IPS-18c (cell line): ENCODE measurements around the gene PAFAH1B2.

Experiments used
- H3K4me3 ChIP-seq: 2 replicates; pipeline ENCODE4 v1.7.0; 2013; ENCODE audit warnings: low read depth, mild to moderate bottlenecking, low read length, moderate library complexity; ENCODE audit not compliant: insufficient read depth
- H3K9me3 ChIP-seq: one replicate; pipeline ENCODE4 v1.6.1; 2013; ENCODE audit warnings: mild to moderate bottlenecking, low read length, moderate library complexity; ENCODE audit not compliant: control insufficient read depth, insufficient read depth

The PAFAH1B2 gene

GRCh38 chr11:117193130-117194020 lies 49.3 kb downstream of the PAFAH1B2 start:
- Histone ChIP-seq H3K9me3 (no peaks in the 10 kb centered on the region), H3K4me3 (no peak overlapping the region)

GRCh38 chr11:117194267-117194666 lies 50.2 kb downstream of the PAFAH1B2 start:
- Histone ChIP-seq H3K4me3 (no peak overlapping the region), H3K9me3 (no peaks in the 10 kb centered on the region)

GRCh38 chr11:117195258-117195657 lies 51.2 kb downstream of the PAFAH1B2 start:
- H3K4me3 ChIP-seq, result no peak overlapping the region

GRCh38 chr11:117195761-117196160 lies 51.7 kb downstream of the PAFAH1B2 start:
- Histone ChIP-seq H3K4me3 (no peak overlapping the region), H3K9me3 (no peaks in the 10 kb centered on the region)

More at GRCh38 chr11:117195258-117195657, 51.2 kb downstream of the PAFAH1B2 start:
- no peaks in the 10 kb centered on the region for H3K9me3 ChIP-seq

GRCh38 chr11:117197006-117197405 lies 52.9 kb downstream of the PAFAH1B2 start:
- Histone ChIP-seq H3K9me3 (no peaks in the 10 kb centered on the region), H3K4me3 (no peak overlapping the region)

- H3K4me3 ChIP-seq, result no peak overlapping the region
- H3K9me3 ChIP-seq, result no peaks in the 10 kb centered on the region
Measured at GRCh38 chr11:117197516-117198456, 53.7 kb downstream of the PAFAH1B2 start.

GRCh38 chr11:117198613-117199012 lies 54.5 kb downstream of the PAFAH1B2 start:
- no peaks in the 10 kb centered on the region for H3K9me3 ChIP-seq
- peak overlapping the region; percentile 58 for H3K4me3 ChIP-seq

GRCh38 chr11:117199053-117199915 lies 55.2 kb downstream of the PAFAH1B2 start, which contains the start of gene TAGLN:
TSS of gene TAGLN (plus strand) at chr11:117199370. CDS start at chr11:117203014, 3,644 bp downstream.
- H3K9me3 ChIP-seq, result no peaks in the 10 kb centered on the region
- H3K4me3 ChIP-seq, result peak within 1 kb of the TSS; percentile 58

GRCh38 chr11:117199916-117200812 lies 56.1 kb downstream of the PAFAH1B2 start:
- H3K4me3 ChIP-seq, result peak overlapping the region; percentile 58

GRCh38 chr11:117200813-117201657 lies 56.9 kb downstream of the PAFAH1B2 start:
- no peaks in the 10 kb centered on the region for H3K9me3 ChIP-seq
- H3K4me3 ChIP-seq, result peak overlapping the region; percentile 25; the same call in 1 of the 2 replicates

More at GRCh38 chr11:117199916-117200812, 56.1 kb downstream of the PAFAH1B2 start:
- no peaks in the 10 kb centered on the region for H3K9me3 ChIP-seq

GRCh38 chr11:117201658-117202305 lies 57.7 kb downstream of the PAFAH1B2 start:
- peak overlapping the region; percentile 25; the same call in 1 of the 2 replicates for H3K4me3 ChIP-seq

GRCh38 chr11:117202386-117203068 lies 58.4 kb downstream of the PAFAH1B2 start:
- Histone ChIP-seq H3K4me3 (no peak overlapping the region), H3K9me3 (no peaks in the 10 kb centered on the region)

More at GRCh38 chr11:117201658-117202305, 57.7 kb downstream of the PAFAH1B2 start:
- H3K9me3 ChIP-seq, result no peaks in the 10 kb centered on the region

GRCh38 chr11:117203069-117203407 lies 59.0 kb downstream of the PAFAH1B2 start:
- no peaks in the 10 kb centered on the region for H3K9me3 ChIP-seq
- no peak overlapping the region for H3K4me3 ChIP-seq
